Measurements from ENCODE around the gene ME2. TPM values are rescaled to one million over a fixed set of nuclear protein-coding genes. Genes with fewer than 3 reads are reported as not detected.
"Not testable (repeated sequence)": the region's sequence is repeated elsewhere in the genome, so short reads cannot be mapped to it uniquely, and the experiment has no call there.

ME2 gene
- total RNA-seq = 10 to 100 TPM; 35.2 TPM
- 10 to 100 TPM; 13.5 to 41.3 TPM for polyA plus RNA-seq
- long read RNA-seq, donor 1, full-length matches to known transcripts = 19 of 23 reads
- long read RNA-seq, donor 1, partial matches to known transcripts = 2 of 23 reads
- long read RNA-seq, donor 1, other reads (novel, unspliced or antisense) = 2 of 23 reads
- long read RNA-seq, donor 2, full-length matches to known transcripts = 6 of 11 reads
- long read RNA-seq, donor 2, partial matches to known transcripts = 3 of 11 reads
- long read RNA-seq, donor 2, other reads (novel, unspliced or antisense) = 2 of 11 reads

DNA sequence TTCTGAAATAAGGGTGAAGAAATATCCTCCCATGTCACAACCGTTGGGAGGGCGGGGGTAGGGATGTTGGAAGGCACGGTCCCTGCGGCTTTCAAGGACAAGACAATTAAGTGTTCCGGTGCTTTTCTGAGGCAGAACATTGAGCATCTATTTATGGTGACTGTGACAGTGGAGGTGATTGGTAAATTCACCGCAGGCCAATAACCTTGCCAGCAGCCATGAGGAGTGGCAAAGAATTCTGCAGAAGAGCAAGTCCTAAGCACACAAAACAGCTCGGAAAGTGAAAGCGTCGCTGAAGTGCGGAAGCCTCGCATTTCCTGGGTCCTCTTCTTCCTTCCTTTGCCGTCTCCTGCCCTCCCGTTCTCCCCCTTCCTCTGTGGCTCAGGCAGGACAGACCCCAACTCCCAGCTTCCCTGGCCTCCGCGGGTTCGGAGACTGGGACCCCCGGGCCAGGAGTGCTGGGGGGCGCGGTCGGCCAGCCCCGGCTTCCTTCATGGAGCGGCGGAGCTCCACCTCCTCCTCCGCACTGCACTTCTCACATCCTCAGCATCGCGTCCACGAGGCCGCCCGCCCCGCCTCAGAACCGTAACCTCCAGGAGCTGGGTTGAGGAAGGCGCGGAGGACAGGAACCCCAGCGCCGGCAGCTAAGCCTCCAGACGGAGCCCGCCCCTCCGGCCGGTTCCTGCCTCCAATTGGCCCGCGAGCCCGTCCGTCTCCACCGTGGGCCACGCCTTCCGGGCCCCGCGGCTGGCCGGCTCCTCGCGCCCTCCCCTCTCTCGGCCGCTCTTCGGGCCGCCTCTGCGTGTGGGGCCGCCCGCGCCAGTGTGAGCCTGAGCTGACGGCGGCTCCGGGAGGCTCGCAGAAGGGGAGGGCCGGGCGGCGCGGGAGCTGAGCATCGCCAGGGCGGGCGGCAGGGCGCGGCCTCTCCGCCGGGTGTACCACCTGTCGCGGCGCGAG is at the start of gene ME2:
Gene ME2, plus strand, starts transcription at position 774 of the 957 bp plus-strand sequence. CDS start 16,703 bp downstream, outside the sequence.
- H3K9me3 ChIP-seq (ENCODE audit: control insufficient read depth, low read length) = no peaks in the 10 kb centered on the region
- ATAC-seq (ENCODE audit: low FRiP score) (peak; percentile 100), DNase-seq (peak; percentile 95 to 97)
- intact Hi-C loops (cut with DNase I) = loop anchor here in 1 of 2 donors (2.0 kb wide), 1 partner anchor 152 kb away; the partner anchor contains the start of gene SMAD4
- peaks cover 2 to 5% of the 10 kb centered on the region in 2 donors for H3K4me1 ChIP-seq (ENCODE audit: control insufficient read depth in 1 of 2, insufficient read depth in 2 of 2, low read length in 2 of 2)
- WGBS, 2 donors = 0 to 1% methylated on average over 64 to 78 of the region's 78 CpGs
- H3K27me3 ChIP-seq (ENCODE audit: control insufficient read depth in 1 of 2, insufficient read depth in 2 of 2, low read length in 1 of 2) = no peaks in the 10 kb centered on the region
- H3K27ac ChIP-seq (ENCODE audit: low read depth in 1 of 2, low read length in 2 of 2) = peak within 1 kb of the TSS; percentile 33 to 72
- H3K4me3 ChIP-seq (ENCODE audit: low read length in 2 of 2) = peak within 1 kb of the TSS; percentile 87 to 88
- no peaks in the 10 kb centered on the region for H3K36me3 ChIP-seq (ENCODE audit: control insufficient read depth in 1 of 2, insufficient read depth in 2 of 2, low read length in 1 of 2)

DNA sequence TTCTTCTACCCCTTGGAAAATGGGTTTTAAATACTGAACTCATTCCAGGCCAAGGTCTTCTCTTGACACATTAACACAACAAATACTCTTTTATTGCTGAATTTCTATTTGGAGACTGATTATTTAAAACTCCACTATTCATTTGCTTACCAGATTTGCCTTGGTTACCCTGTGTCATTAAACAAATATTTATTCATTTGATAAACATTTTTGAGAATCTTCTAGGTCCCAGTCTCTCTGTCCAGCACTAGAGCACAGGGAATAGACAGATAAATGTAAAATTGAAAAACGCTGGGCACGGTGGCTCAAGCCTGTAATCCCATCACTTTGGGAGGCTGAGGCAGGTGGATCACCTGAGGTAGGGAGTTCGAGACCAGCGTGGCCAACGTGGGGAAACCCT is 49.3 kb upstream of the ME2 start:
- Histone ChIP-seq H3K4me3 (ENCODE audit: low read length in 2 of 2) (no peak overlapping the region), H3K27ac (ENCODE audit: low read depth in 1 of 2, low read length in 2 of 2) (no peak overlapping the region), H3K9me3 (ENCODE audit: control insufficient read depth, low read length) (no peaks in the 10 kb centered on the region), H3K36me3 (ENCODE audit: control insufficient read depth in 1 of 2, insufficient read depth in 2 of 2, low read length in 1 of 2) (no peaks in the 10 kb centered on the region), H3K27me3 (ENCODE audit: control insufficient read depth in 1 of 2, insufficient read depth in 2 of 2, low read length in 1 of 2) (no peaks in the 10 kb centered on the region), H3K4me1 (ENCODE audit: control insufficient read depth in 1 of 2, insufficient read depth in 2 of 2, low read length in 2 of 2) (no peaks in the 10 kb centered on the region)
- intact Hi-C loops (cut with DNase I) = loop anchor here (10.0 kb wide), 3 partner anchors 55 to 225 kb away; no protein-coding TSS in a partner anchor
- no peak for ATAC-seq (ENCODE audit: low FRiP score)
- WGBS, 2 donors = 80 to 84% methylated on average over 5 of the region's 5 CpGs
- no peak for DNase-seq

DNA sequence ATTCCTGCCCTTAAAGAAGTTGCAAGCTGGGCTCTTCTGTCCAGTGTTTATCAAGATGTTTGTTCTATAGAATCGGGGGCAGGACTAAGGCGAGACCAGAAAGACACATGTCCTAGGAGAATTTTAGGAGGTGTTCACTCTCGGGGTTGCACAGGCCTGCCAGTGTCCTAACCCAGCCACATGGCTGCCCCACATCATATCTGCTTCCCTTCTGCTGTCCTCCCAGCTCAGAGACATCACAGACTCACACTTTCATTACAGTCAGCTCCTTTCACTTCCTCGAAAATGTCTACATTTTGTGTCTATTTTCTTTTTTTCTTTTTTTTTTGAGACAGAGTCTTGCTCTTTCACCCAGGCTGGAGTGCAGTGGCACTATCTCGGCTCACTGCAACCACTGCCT is 48.4 kb upstream of the ME2 start:
- intact Hi-C loops (cut with DNase I) = loop anchor here in 1 of 2 donors (10.0 kb wide), 1 partner anchor 56 kb away; no protein-coding TSS in a partner anchor
- no peak overlapping the region for H3K27ac ChIP-seq (ENCODE audit: low read depth in 1 of 2, low read length in 2 of 2)

DNA sequence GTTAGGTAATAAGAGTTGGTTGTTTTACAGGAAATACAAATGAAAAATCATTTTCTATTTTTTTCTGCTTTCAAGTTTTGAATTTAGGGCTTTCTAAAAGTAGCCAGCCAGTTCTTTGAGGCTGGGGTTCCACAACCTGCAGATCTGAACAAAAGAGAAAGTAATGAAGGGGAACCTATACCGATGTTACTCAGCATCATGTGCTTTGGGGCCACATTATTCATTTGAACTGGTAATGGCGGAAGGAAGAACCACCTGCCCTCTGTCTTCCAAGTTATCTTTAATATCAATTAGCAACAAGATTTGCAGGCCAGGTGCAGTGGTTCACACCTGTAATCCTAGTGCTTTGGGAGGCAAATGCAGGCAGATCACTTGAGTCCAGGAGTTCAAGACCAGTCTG is 46.2 kb upstream of the ME2 start:
- Histone ChIP-seq H3K4me1 (ENCODE audit: control insufficient read depth in 1 of 2, insufficient read depth in 2 of 2, low read length in 2 of 2) (no peaks in the 10 kb centered on the region), H3K27ac (ENCODE audit: low read depth in 1 of 2, low read length in 2 of 2) (no peak overlapping the region), H3K9me3 (ENCODE audit: control insufficient read depth, low read length) (no peaks in the 10 kb centered on the region), H3K36me3 (ENCODE audit: control insufficient read depth in 1 of 2, insufficient read depth in 2 of 2, low read length in 1 of 2) (no peaks in the 10 kb centered on the region), H3K4me3 (ENCODE audit: low read length in 2 of 2) (no peak overlapping the region), H3K27me3 (ENCODE audit: control insufficient read depth in 1 of 2, insufficient read depth in 2 of 2, low read length in 1 of 2) (no peaks in the 10 kb centered on the region)
- 92 to 97% methylated on average over 2 of the region's 2 CpGs for WGBS, 2 donors
- ATAC-seq (ENCODE audit: low FRiP score) = no peak
- intact Hi-C loops (cut with DNase I) = loop anchor here in 1 of 2 donors (10.0 kb wide), 1 partner anchor 58 kb away; no protein-coding TSS in a partner anchor
- DNase-seq = no peak

More for the DNA sequence above, 48.4 kb upstream of the ME2 start:
- ATAC-seq (ENCODE audit: low FRiP score) = no peak
- Histone ChIP-seq H3K27me3 (ENCODE audit: control insufficient read depth in 1 of 2, insufficient read depth in 2 of 2, low read length in 1 of 2) (no peaks in the 10 kb centered on the region), H3K36me3 (ENCODE audit: control insufficient read depth in 1 of 2, insufficient read depth in 2 of 2, low read length in 1 of 2) (no peaks in the 10 kb centered on the region), H3K4me3 (ENCODE audit: low read length in 2 of 2) (no peak overlapping the region), H3K9me3 (ENCODE audit: control insufficient read depth, low read length) (no peaks in the 10 kb centered on the region), H3K4me1 (ENCODE audit: control insufficient read depth in 1 of 2, insufficient read depth in 2 of 2, low read length in 2 of 2) (no peaks in the 10 kb centered on the region)
- WGBS, 2 donors = 89 to 95% methylated on average over 5 of the region's 5 CpGs
- peak in 1 of 2 donors; percentile 61 for DNase-seq

DNA sequence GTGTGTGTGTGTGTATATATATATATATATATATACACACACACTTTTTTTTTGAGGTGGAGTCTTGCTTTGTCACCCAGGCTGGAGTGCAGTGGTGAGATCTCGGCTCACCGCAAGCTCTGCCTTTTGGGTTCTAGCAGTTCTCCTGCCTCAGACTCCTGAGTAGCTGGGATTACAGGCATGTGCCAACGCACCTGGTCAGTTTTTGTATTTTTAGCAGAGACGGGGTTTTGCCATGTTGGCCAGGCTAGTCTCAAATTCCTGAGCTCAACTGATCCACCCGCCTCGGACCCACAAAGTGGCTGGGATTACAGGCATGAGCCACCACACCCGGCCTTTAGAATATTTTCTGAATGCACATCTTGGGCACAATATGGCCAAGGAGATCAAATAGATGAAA is 45.4 kb upstream of the ME2 start:
- H3K27me3 ChIP-seq (ENCODE audit: control insufficient read depth in 1 of 2, insufficient read depth in 2 of 2, low read length in 1 of 2); DNase-seq; H3K4me3 ChIP-seq (ENCODE audit: low read length in 2 of 2); H3K36me3 ChIP-seq (ENCODE audit: control insufficient read depth in 1 of 2, insufficient read depth in 2 of 2, low read length in 1 of 2); ATAC-seq (ENCODE audit: low FRiP score); H3K4me1 ChIP-seq (ENCODE audit: control insufficient read depth in 1 of 2, insufficient read depth in 2 of 2, low read length in 2 of 2); H3K9me3 ChIP-seq (ENCODE audit: control insufficient read depth, low read length); H3K27ac ChIP-seq (ENCODE audit: low read depth in 1 of 2, low read length in 2 of 2): not testable (repeated sequence)
- WGBS, 2 donors = 90% methylated on average over 7 of the region's 7 CpGs
- intact Hi-C loops (cut with DNase I) = loop anchor here in 1 of 2 donors (10.0 kb wide), 1 partner anchor 59 kb away; no protein-coding TSS in a partner anchor

DNA sequence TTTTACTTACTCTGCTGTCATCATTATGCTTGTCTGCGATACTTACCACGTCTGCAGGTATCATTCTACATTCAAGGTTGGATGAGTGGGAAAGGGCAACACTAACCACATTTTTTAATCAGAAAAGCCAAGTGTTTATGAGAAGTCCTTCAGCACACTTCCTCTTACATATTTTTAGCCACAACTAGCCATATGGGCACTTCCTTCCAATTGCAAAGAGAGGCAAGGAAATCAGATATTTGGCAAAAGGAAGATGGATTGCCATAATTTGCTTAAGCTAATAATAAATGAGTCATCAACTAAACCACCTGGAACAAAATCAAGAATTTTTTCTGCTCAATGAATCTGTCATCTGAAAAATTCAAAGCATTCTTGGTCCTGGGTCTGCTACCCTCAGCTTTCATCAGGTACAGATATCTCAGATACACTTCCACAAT is 42.4 kb upstream of the ME2 start:
- intact Hi-C loops (cut with DNase I) = loop anchor here in 1 of 2 donors (10.0 kb wide), 1 partner anchor 62 kb away; no protein-coding TSS in a partner anchor
- 47 to 50% methylated on average over 2 of the region's 2 CpGs for WGBS, 2 donors
- ATAC-seq (ENCODE audit: low FRiP score) = no peak

DNA sequence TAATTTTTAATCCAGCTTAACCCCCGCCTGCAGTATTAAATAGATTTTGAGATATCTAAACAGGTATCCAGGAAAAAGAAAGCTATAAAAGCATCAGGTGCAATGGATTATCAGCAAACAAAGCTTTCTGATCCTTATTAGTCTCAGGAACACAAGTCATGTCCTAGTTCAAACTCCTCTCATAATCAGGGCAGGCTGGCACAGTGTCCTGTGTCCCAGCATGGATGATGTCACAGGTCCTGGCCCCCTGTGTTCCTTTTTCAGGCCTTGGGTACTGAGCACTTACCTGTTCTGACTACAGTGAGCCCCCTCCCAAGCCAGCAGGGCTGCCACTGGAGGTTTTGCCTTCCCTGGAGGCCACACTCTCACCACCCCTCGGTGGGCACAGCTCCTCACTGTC is 39.6 kb upstream of the ME2 start:
- DNase-seq (no peak), ATAC-seq (ENCODE audit: low FRiP score) (no peak)
- no peaks in the 10 kb centered on the region for H3K9me3 ChIP-seq (ENCODE audit: control insufficient read depth, low read length)
- H3K4me3 ChIP-seq (ENCODE audit: low read length in 2 of 2) = no peak overlapping the region
- H3K4me1 ChIP-seq (ENCODE audit: control insufficient read depth in 1 of 2, insufficient read depth in 2 of 2, low read length in 2 of 2) = no peaks in the 10 kb centered on the region
- no peaks in the 10 kb centered on the region for H3K36me3 ChIP-seq (ENCODE audit: control insufficient read depth in 1 of 2, insufficient read depth in 2 of 2, low read length in 1 of 2)
- 70 to 82% methylated on average over 2 of the region's 2 CpGs for WGBS, 2 donors
- no peaks in the 10 kb centered on the region for H3K27me3 ChIP-seq (ENCODE audit: control insufficient read depth in 1 of 2, insufficient read depth in 2 of 2, low read length in 1 of 2)
- intact Hi-C loops (cut with DNase I) = loop anchor here in 1 of 2 donors (10.0 kb wide), 1 partner anchor 65 kb away; no protein-coding TSS in a partner anchor
- H3K27ac ChIP-seq (ENCODE audit: low read depth in 1 of 2, low read length in 2 of 2) = no peak overlapping the region

More for the DNA sequence above, 42.4 kb upstream of the ME2 start:
- no peaks in the 10 kb centered on the region for H3K4me1 ChIP-seq (ENCODE audit: control insufficient read depth in 1 of 2, insufficient read depth in 2 of 2, low read length in 2 of 2)
- H3K27ac ChIP-seq (ENCODE audit: low read depth in 1 of 2, low read length in 2 of 2) = no peak overlapping the region
- H3K27me3 ChIP-seq (ENCODE audit: control insufficient read depth in 1 of 2, insufficient read depth in 2 of 2, low read length in 1 of 2) = no peaks in the 10 kb centered on the region
- H3K36me3 ChIP-seq (ENCODE audit: control insufficient read depth in 1 of 2, insufficient read depth in 2 of 2, low read length in 1 of 2) = no peaks in the 10 kb centered on the region
- H3K9me3 ChIP-seq (ENCODE audit: control insufficient read depth, low read length) = no peaks in the 10 kb centered on the region
- H3K4me3 ChIP-seq (ENCODE audit: low read length in 2 of 2) = no peak overlapping the region
- DNase-seq = no peak

DNA sequence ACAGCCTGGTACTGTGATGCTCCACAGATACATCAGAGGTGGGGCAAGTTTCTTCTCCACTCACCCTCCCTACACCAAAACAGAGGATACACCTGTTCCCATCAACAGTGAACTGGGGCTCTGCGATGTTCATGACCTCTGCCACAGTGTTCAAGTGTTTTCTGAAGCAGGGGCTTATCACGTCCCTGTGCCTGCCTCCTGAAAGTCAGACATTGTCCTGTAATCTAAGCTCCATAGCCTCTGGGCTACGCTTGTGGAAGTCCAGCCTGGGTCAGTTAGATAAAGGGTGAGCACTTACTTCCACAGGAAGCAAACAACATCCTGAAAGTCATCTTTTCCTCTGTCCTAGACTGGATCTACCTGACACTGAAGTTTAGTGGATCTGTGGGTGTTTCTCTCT is 38.9 kb upstream of the ME2 start:
- H3K27me3 ChIP-seq (ENCODE audit: control insufficient read depth in 1 of 2, insufficient read depth in 2 of 2, low read length in 1 of 2) = no peaks in the 10 kb centered on the region
- no peak for ATAC-seq (ENCODE audit: low FRiP score)
- no peaks in the 10 kb centered on the region for H3K9me3 ChIP-seq (ENCODE audit: control insufficient read depth, low read length)
- DNase-seq = no peak
- intact Hi-C loops (cut with DNase I) = loop anchor here in 1 of 2 donors (10.0 kb wide), 1 partner anchor 65 kb away; no protein-coding TSS in a partner anchor
- 61 to 77% methylated on average over 3 of the region's 3 CpGs for WGBS, 2 donors
- H3K36me3 ChIP-seq (ENCODE audit: control insufficient read depth in 1 of 2, insufficient read depth in 2 of 2, low read length in 1 of 2) = no peaks in the 10 kb centered on the region
- H3K27ac ChIP-seq (ENCODE audit: low read depth in 1 of 2, low read length in 2 of 2) = no peak overlapping the region
- no peaks in the 10 kb centered on the region for H3K4me1 ChIP-seq (ENCODE audit: control insufficient read depth in 1 of 2, insufficient read depth in 2 of 2, low read length in 2 of 2)
- H3K4me3 ChIP-seq (ENCODE audit: low read length in 2 of 2) = no peak overlapping the region
